H1 (cell line): ENCODE results near the gene TWF2. TPM values are rescaled to one million over a fixed set of nuclear protein-coding genes. Genes with fewer than 3 reads are reported as not detected.

Source experiments
- BACH1 ChIP-seq: IDR thresholded peaks from 2 replicates; pipeline ENCODE4 v1.6.1; 2012; ENCODE audit warnings: low read length, improper control_type of control experiment
- HDAC2 ChIP-seq, 2 experiments: fragments of 300-600 bp in 1 of 2; sonication (generic) in 1 of 2; IDR thresholded peaks; 2 replicates each; pipeline ENCODE4 v1.6.1; 2011 to 2012; ENCODE audit warnings: low read depth in 2 of 2, low read length in 2 of 2, mild to moderate bottlenecking in 2 of 2, moderate library complexity in 2 of 2, borderline replicate concordance in 1 of 2, inconsistent platforms in 1 of 2
- RAD21 ChIP-seq, 2 experiments: IDR thresholded peaks in 1 of 2; conservative IDR thresholded peaks in 1 of 2; 2 replicates each; pipeline ENCODE4 v1.6.1; 2011; ENCODE audit warnings: low read depth in 2 of 2, low read length in 2 of 2, improper control_type of control experiment in 1 of 2, inconsistent platforms in 1 of 2, mild to moderate bottlenecking in 1 of 2, moderate library complexity in 1 of 2
- polyA plus RNA-seq, 7 experiments: library from polyadenylated mRNA; depleted of rRNA in 3 of 7; stranded (reverse) in 5 of 7; unstranded in 2 of 7; fragments of >200 nt in 5 of 7; fragments of 200-250 nt in 2 of 7; gene quantifications; 1 replicate in 5 of 7; 2 replicates in 1 of 7; 4 replicates in 1 of 7; pipeline versions ENCODE4 v1.2.1 to v1.2.3, GENCODE V29; 2011 to 2013; ENCODE audit warnings: missing spikeins in 2 of 7, mixed read lengths in 2 of 7
- total RNA-seq: library from RNA; stranded (reverse); fragmentation: NEBNext Ultra II Directional; extraction: Animal tissue kit (Norgen Biotek cat#: 25700); gene quantifications from 2 replicates; pipeline ENCODE4 v1.2.1, GENCODE V29; 2021

The TWF2 gene
- total and polyA plus RNA-seq, 2 of the 8 experiments (the other 6 are each of a cell fraction or from before 2014, with no cell fraction given), result 65.2 to 90.4 TPM

DNA sequence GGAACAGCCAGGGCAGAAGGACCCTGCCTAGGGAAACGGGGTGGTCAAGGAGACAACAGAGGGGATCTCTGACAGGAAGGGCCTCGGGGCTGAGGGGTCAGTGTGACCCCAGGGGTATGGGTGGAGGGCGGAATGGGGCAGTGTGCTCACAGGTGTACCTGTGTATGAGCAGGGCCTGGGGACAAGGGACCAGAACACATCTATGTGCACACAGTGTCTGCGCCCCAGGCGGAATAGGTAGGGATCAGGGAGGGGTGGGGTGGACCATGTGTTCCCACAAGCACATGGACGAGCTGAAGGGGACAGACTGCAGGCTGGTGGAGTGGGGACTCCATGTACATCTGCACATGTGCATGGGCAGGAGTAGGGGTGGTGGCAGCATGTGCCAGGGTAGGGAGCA, 8.5 kb downstream of the TWF2 start (continued):
- TF ChIP-seq HDAC2 (IDR thresholded peaks at IDR 0.05; ENCODE audit: borderline replicate concordance in 1 of 2, low read depth in 2 of 2, low read length in 2 of 2), result no peak
- no peak for TF ChIP-seq BACH1
- TF ChIP-seq RAD21 (IDR thresholded peaks at IDR 0.05 in 1 of 2, conservative IDR thresholded peaks at IDR 0.05 in 1 of 2; ENCODE audit: low read depth in 2 of 2, low read length in 2 of 2), result no peak
